Activated CD8-positive, alpha-beta T cell treated with anti-CD3 and anti-CD28 coated beads for 36 hours (primary cell): ENCODE data around the gene FREY1. TPM values are rescaled to one million over a fixed set of nuclear protein-coding genes. Genes with fewer than 3 reads are reported as not detected.

ENCODE experiments used
- ATAC-seq: fragments of 200-7000 bp; cut with Tn5 transposase; one replicate; pipeline ENCODE4 v1.10.0; 2021; ENCODE audit warnings: mild to moderate bottlenecking, moderate library complexity
- CTCF ChIA-PET: fragments of 350-600 bp; sonication (Branson Sonifier 250); formaldehyde crosslinking; loops from one replicate; lab custom pipeline; 2021; ENCODE audit warnings: antibody characterized with exemption; lab: Charles Lee
- POLR2A ChIA-PET: fragments of 350-600 bp; sonication (Branson Sonifier 250); formaldehyde crosslinking; loops from one replicate; lab custom pipeline; 2021; ENCODE audit warnings: antibody characterized with exemption; lab: Charles Lee
- DNase-seq: peaks from one replicate; pipeline ENCODE4 v3.0.0-alpha.2; 2020
- H3K27ac Mint-ChIP-seq: one replicate; pipeline ENCODE4 v1.8.0; 2021; ENCODE audit warnings: mild to moderate bottlenecking, mixed read lengths
- H3K27me3 Mint-ChIP-seq: one replicate; pipeline ENCODE4 v1.8.0; 2021; ENCODE audit warnings: mixed read lengths
- H3K36me3 Mint-ChIP-seq: one replicate; pipeline ENCODE4 v1.8.0; 2021; ENCODE audit warnings: low read depth, mixed read lengths
- H3K4me1 Mint-ChIP-seq: one replicate; pipeline ENCODE4 v1.8.0; 2021; ENCODE audit warnings: low read depth, mixed read lengths
- H3K4me3 Mint-ChIP-seq: one replicate; pipeline ENCODE4 v1.8.0; 2021; ENCODE audit warnings: mild to moderate bottlenecking, moderate library complexity, mixed read lengths
- H3K9me3 Mint-ChIP-seq: one replicate; pipeline ENCODE4 v1.8.0; 2021; ENCODE audit warnings: mixed read lengths
- CTCF ChIP-seq: fragments of 200-600 bp; IDR thresholded peaks from one replicate; pipeline ENCODE4 v1.8.0; 2022; ENCODE audit warnings: antibody characterized with exemption, mild to moderate bottlenecking
- intact Hi-C: fragments of 100-400 bp; cut with micrococcal nuclease; formaldehyde crosslinking; loops from one replicate; pipeline ENCODE4 v1.10.0; 2022
- total RNA-seq, 2 experiments: library from RNA; stranded (reverse); gene quantifications; one replicate each; pipeline ENCODE4 v1.2.3, GENCODE V29; 2021

FREY1 gene
- total RNA-seq, 2 experiments from 2014 or later, result 0.43 to 0.72 TPM

- ATAC-seq, result peak; percentile 0
- Mint-ChIP-seq H3K27ac (peak overlapping the region; percentile 97), H3K27me3 (peaks cover 2% of the 10 kb centered on the region), H3K4me1 (peaks cover 21% of the 10 kb centered on the region), H3K36me3 (peaks cover 11% of the 10 kb centered on the region), H3K4me3 (peak overlapping the region; percentile 89), H3K9me3 (no peaks in the 10 kb centered on the region)
- intact Hi-C loops, result no loop called here
- POLR2A ChIA-PET, result interaction anchor here (0.9 to 1.7 kb wide), 9 partner anchors 10 to 112 kb away, joined by 3 to 7 read pairs (median 3); partner anchors contain the start of genes CRY2 and SLC35C1
- CTCF ChIA-PET, result interaction anchor here (0.9 to 1.1 kb wide), 3 partner anchors 53 to 201 kb away, joined by 3 read pairs; no protein-coding TSS in a partner anchor
- TF ChIP-seq CTCF, result no peak
- peak; percentile 35 for DNase-seq
Measured at GRCh38 chr11:45917286-45917622, 10.2 kb upstream of the FREY1 start.

- H3K27me3 Mint-ChIP-seq, result no peaks in the 10 kb centered on the region
- DNase-seq, result no peak
- no peak overlapping the region for H3K4me3 Mint-ChIP-seq
- peaks cover 15% of the 10 kb centered on the region for H3K36me3 Mint-ChIP-seq
- CTCF ChIA-PET, result interaction anchor here (1.3 to 1.7 kb wide), 2 partner anchors 37 to 144 kb away, joined by 4 read pairs; no protein-coding TSS in a partner anchor
- no peak overlapping the region for H3K27ac Mint-ChIP-seq
- peaks cover 17% of the 10 kb centered on the region for H3K4me1 Mint-ChIP-seq
- intact Hi-C loops, result no loop called here
- H3K9me3 Mint-ChIP-seq, result no peaks in the 10 kb centered on the region
- POLR2A ChIA-PET, result interaction anchor here (0.6 kb wide), 1 partner anchor 214 kb away, joined by 6 read pairs; no protein-coding TSS in a partner anchor
- no peak for ATAC-seq
- TF ChIP-seq CTCF, result no peak
Measured at GRCh38 chr11:45915446-45915845, 8.4 kb upstream of the FREY1 start.

GRCh38 chr11:45913942-45914635, 7.0 kb upstream of the FREY1 start:
- Mint-ChIP-seq H3K27ac (no peak overlapping the region), H3K9me3 (no peaks in the 10 kb centered on the region), H3K4me3 (no peak overlapping the region), H3K4me1 (peaks cover 14% of the 10 kb centered on the region), H3K36me3 (peaks cover 15% of the 10 kb centered on the region), H3K27me3 (no peaks in the 10 kb centered on the region)
- no peak for TF ChIP-seq CTCF
- ChIA-PET CTCF (no interaction called here), POLR2A (no interaction called here)
- DNase-seq, result no peak
- no peak for ATAC-seq
- intact Hi-C loops, result no loop called here

- Mint-ChIP-seq H3K27ac (no peak overlapping the region), H3K9me3 (no peaks in the 10 kb centered on the region), H3K4me3 (no peak overlapping the region), H3K36me3 (peaks cover 15% of the 10 kb centered on the region), H3K4me1 (peaks cover 12% of the 10 kb centered on the region), H3K27me3 (no peaks in the 10 kb centered on the region)
- DNase-seq (no peak), ATAC-seq (no peak)
- POLR2A ChIA-PET, result no interaction called here
- intact Hi-C loops, result no loop called here
- CTCF ChIA-PET, result no interaction called here
- no peak for TF ChIP-seq CTCF
Measured at GRCh38 chr11:45913514-45913913, 6.4 kb upstream of the FREY1 start.

- Mint-ChIP-seq H3K27me3 (no peaks in the 10 kb centered on the region), H3K27ac (no peak overlapping the region), H3K4me1 (peaks cover 6% of the 10 kb centered on the region), H3K4me3 (no peak overlapping the region), H3K36me3 (peaks cover 7% of the 10 kb centered on the region), H3K9me3 (no peaks in the 10 kb centered on the region)
- CTCF ChIA-PET, result interaction anchor here (0.8 kb wide), 1 partner anchor 11 kb away, joined by 3 read pairs; no protein-coding TSS in a partner anchor
- no peak for TF ChIP-seq CTCF
- ATAC-seq, result no peak
- DNase-seq, result no peak
- intact Hi-C loops, result no loop called here
- POLR2A ChIA-PET, result no interaction called here
Measured at GRCh38 chr11:45910623-45911022, 3.6 kb upstream of the FREY1 start.
